PC-9 (cell line): ENCODE measurements around the gene DKK3. TPM values are rescaled to one million over a fixed set of nuclear protein-coding genes. Genes with fewer than 3 reads are reported as not detected.

Source experiments
- BruUV-seq: library from RNA; stranded (reverse); fragments of 400-500 nt; replicated peaks from 2 replicates; lab custom pipeline; 2021; lab: Mats Ljungman, UMichigan
- CTCF ChIA-PET: fragments of 300-600 bp; sonication (Branson Sonifier 250); formaldehyde crosslinking; loops from one replicate; lab custom pipeline; 2022; ENCODE audit warnings: antibody characterized with exemption; lab: Charles Lee
- POLR2A ChIA-PET: fragments of 300-600 bp; sonication (Branson Sonifier 250); formaldehyde crosslinking; loops from one replicate; lab custom pipeline; 2022; ENCODE audit warnings: antibody characterized with exemption; ENCODE audit not compliant: unreplicated experiment; lab: Charles Lee
- DNase-seq, 2 experiments: peaks; one replicate each; pipeline versions ENCODE4 v3.0.0 to v3.0.0-alpha.2; 2015 to 2022; ENCODE audit warnings: mixed read lengths in 1 of 2
- H2AFZ ChIP-seq: fragments of 200-600 bp; sonication (generic); 2 replicates; pipeline ENCODE4 v1.8.1; 2017; ENCODE audit warnings: antibody characterized with exemption
- H3F3A ChIP-seq: fragments of 200-600 bp; sonication (generic); 2 replicates; pipeline ENCODE4 v1.8.1; 2017; ENCODE audit warnings: antibody characterized with exemption, mild to moderate bottlenecking, low read depth; ENCODE audit not compliant: insufficient read depth
- H3K27ac ChIP-seq: fragments of 200-600 bp; sonication (generic); 2 replicates; pipeline ENCODE4 v1.6.1; 2016; ENCODE audit warnings: mixed run types
- H3K27me3 ChIP-seq: fragments of 200-600 bp; sonication (generic); 2 replicates; pipeline ENCODE4 v1.6.1; 2016; ENCODE audit warnings: low read depth, mixed run types; ENCODE audit not compliant: insufficient read depth
- H3K36me3 ChIP-seq: fragments of 200-600 bp; sonication (generic); 2 replicates; pipeline ENCODE4 v1.6.1; 2016; ENCODE audit warnings: low read depth, mixed run types
- H3K4me1 ChIP-seq: fragments of 200-600 bp; sonication (generic); replicated peaks from 2 replicates; pipeline ENCODE4 v1.6.1; 2016; ENCODE audit warnings: mixed run types; ENCODE audit not compliant: insufficient read depth
- H3K4me2 ChIP-seq: fragments of 200-600 bp; sonication (generic); 2 replicates; pipeline ENCODE4 v1.6.1; 2017; ENCODE audit warnings: mixed run types
- H3K4me3 ChIP-seq: fragments of 200-600 bp; sonication (generic); 2 replicates; pipeline ENCODE4 v1.6.1; 2016; ENCODE audit warnings: mixed run types
- H3K79me2 ChIP-seq: fragments of 200-600 bp; sonication (generic); 2 replicates; pipeline ENCODE4 v1.6.1; 2017; ENCODE audit warnings: low read depth, mixed run types
- H3K9me2 ChIP-seq: fragments of 200-600 bp; sonication (generic); 2 replicates; pipeline ENCODE4 v1.8.1; 2017; ENCODE audit warnings: mild to moderate bottlenecking; ENCODE audit not compliant: insufficient read depth
- H3K9me3 ChIP-seq: fragments of 200-600 bp; sonication (generic); 2 replicates; pipeline ENCODE4 v1.8.1; 2016; ENCODE audit warnings: low read depth; ENCODE audit not compliant: insufficient read depth
- H4K20me1 ChIP-seq: fragments of 200-600 bp; sonication (generic); 2 replicates; pipeline ENCODE4 v1.8.1; 2017; ENCODE audit not compliant: insufficient read depth
- CTCF ChIP-seq: fragments of 200-600 bp; sonication (generic); conservative IDR thresholded peaks from 2 replicates; pipeline ENCODE4 v1.6.1; 2017; ENCODE audit warnings: mixed run types, antibody characterized with exemption, mild to moderate bottlenecking, moderate library complexity
- EZH2 ChIP-seq: fragments of 200-600 bp; sonication (generic); IDR thresholded peaks from 2 replicates; pipeline ENCODE4 v1.8.0; 2017; ENCODE audit warnings: antibody characterized with exemption, low read depth
- intact Hi-C: fragments of 100-400 bp; cut with micrococcal nuclease; formaldehyde crosslinking; loops from one replicate; pipeline ENCODE4 v1.10.0; 2022; ENCODE audit not compliant: unreplicated experiment
- total RNA-seq: library from RNA; stranded (reverse); gene quantifications from 2 replicates; pipeline ENCODE4 v1.2.3, GENCODE V29; 2021

Gene DKK3
- total RNA-seq, 1 experiment from 2014 or later = 11.5 TPM

- POLR2A ChIA-PET = interaction anchor here (0.5 kb wide), 1 partner anchor 39 kb away, joined by 4 read pairs; no protein-coding TSS in a partner anchor
- H3K9me3 ChIP-seq = no peaks in the 10 kb centered on the region
- H3K4me2 ChIP-seq = no peak overlapping the region
- H3K27me3 ChIP-seq = no peaks in the 10 kb centered on the region
- no peaks in the 10 kb centered on the region for H3K4me1 ChIP-seq
- no peak overlapping the region for H3K4me3 ChIP-seq
- H3K79me2 ChIP-seq = no peaks in the 10 kb centered on the region
- DNase-seq = no peak
- BruUV-seq = no TSS peak
- no peaks in the 10 kb centered on the region for H3K9me2 ChIP-seq
- no peaks in the 10 kb centered on the region for H3K36me3 ChIP-seq
- H3F3A ChIP-seq = no peaks in the 10 kb centered on the region
- intact Hi-C loops = no loop called here
- TF ChIP-seq CTCF = no peak
- no peak for TF ChIP-seq EZH2
- H2AFZ ChIP-seq = no peak overlapping the region
- no peak overlapping the region for H3K27ac ChIP-seq
- CTCF ChIA-PET = no interaction called here
- no peaks in the 10 kb centered on the region for H4K20me1 ChIP-seq
Observed at GRCh38 chr11:11961399-11962028, 46.9 kb downstream of the DKK3 start.

GRCh38 chr11:11960687-11961086, 47.7 kb downstream of the DKK3 start:
- intact Hi-C loops = no loop called here
- DNase-seq = no peak
- H3K36me3 ChIP-seq = peaks cover 2% of the 10 kb centered on the region; the same call in 1 of the 2 replicates

DNA sequence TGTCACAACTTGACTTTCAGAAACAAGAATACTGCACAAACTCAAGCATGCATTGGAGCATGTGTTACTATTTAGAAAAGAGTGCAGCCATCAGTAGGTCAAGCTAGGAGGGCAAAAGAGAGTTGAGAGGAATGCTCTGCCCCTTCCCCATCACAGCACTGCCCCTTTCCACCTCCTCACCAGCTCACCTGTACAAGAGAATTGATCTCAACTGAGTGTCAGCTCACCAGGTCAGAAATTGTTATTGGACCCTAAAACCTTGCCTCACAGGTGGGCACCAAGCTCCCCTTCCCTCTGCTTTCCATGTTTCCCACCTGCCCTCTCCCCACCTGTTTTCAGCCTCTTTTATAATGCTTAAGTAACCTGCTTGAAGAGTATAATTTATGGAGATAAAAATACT, 48.8 kb downstream of the DKK3 start:
- no peaks in the 10 kb centered on the region for H3K9me2 ChIP-seq
- H3F3A ChIP-seq = no peaks in the 10 kb centered on the region
- CTCF ChIA-PET = no interaction called here
- no peaks in the 10 kb centered on the region for H3K4me1 ChIP-seq
- intact Hi-C loops = no loop called here
- no peaks in the 10 kb centered on the region for H3K79me2 ChIP-seq
- peaks cover 10% of the 10 kb centered on the region; the same call in 1 of the 2 replicates for H3K36me3 ChIP-seq
- no peak overlapping the region for H3K4me2 ChIP-seq
- no peaks in the 10 kb centered on the region for H3K27me3 ChIP-seq
- no peak overlapping the region for H3K27ac ChIP-seq
- POLR2A ChIA-PET = interaction anchor here (0.6 kb wide), 1 partner anchor 46 kb away, joined by 3 read pairs; no protein-coding TSS in a partner anchor
- TF ChIP-seq EZH2 (no peak), CTCF (no peak)
- DNase-seq = no peak
- H4K20me1 ChIP-seq = no peaks in the 10 kb centered on the region
- no peak overlapping the region for H3K4me3 ChIP-seq
- no TSS peak for BruUV-seq
- no peak overlapping the region for H2AFZ ChIP-seq
- no peaks in the 10 kb centered on the region for H3K9me3 ChIP-seq

More at GRCh38 chr11:11960687-11961086, 47.7 kb downstream of the DKK3 start:
- no peaks in the 10 kb centered on the region for H3K9me2 ChIP-seq
- no peak overlapping the region for H2AFZ ChIP-seq
- no peaks in the 10 kb centered on the region for H3K27me3 ChIP-seq
- H3K4me1 ChIP-seq = no peaks in the 10 kb centered on the region
- H4K20me1 ChIP-seq = no peaks in the 10 kb centered on the region
- ChIA-PET CTCF (no interaction called here), POLR2A (no interaction called here)
- no peak overlapping the region for H3K27ac ChIP-seq
- no peak overlapping the region for H3K4me2 ChIP-seq
- H3K4me3 ChIP-seq = no peak overlapping the region
- H3F3A ChIP-seq = no peaks in the 10 kb centered on the region
- no peak for TF ChIP-seq EZH2
- no peak for TF ChIP-seq CTCF
- H3K79me2 ChIP-seq = no peaks in the 10 kb centered on the region
- no TSS peak for BruUV-seq
- no peaks in the 10 kb centered on the region for H3K9me3 ChIP-seq
